Neural progenitor cell (in vitro differentiated cells): ENCODE measurements around the gene PACRG. TPM values are rescaled to one million over a fixed set of nuclear protein-coding genes. Genes with fewer than 3 reads are reported as not detected.
A peak's percentile ranks its signal among the peaks of the same experiment; 100 is the strongest.

ENCODE experiments used
- DNase-seq: peaks from one replicate; pipeline ENCODE4 v3.0.0-alpha.2; 2016; ENCODE audit warnings: low spot score
- H2AFZ ChIP-seq: fragments of 200-600 bp; sonication (generic); replicated peaks from 2 replicates; pipeline ENCODE4 v1.6.1; 2016; ENCODE audit warnings: antibody characterized with exemption
- H3F3A ChIP-seq: fragments of 200-600 bp; sonication (generic); 2 replicates; pipeline ENCODE4 v1.6.1; 2016; ENCODE audit warnings: antibody characterized with exemption, low read depth
- H3K27ac ChIP-seq: fragments of 200-600 bp; sonication (generic); 2 replicates; pipeline ENCODE4 v1.5.1; 2016; ENCODE audit warnings: mild to moderate bottlenecking
- H3K27me3 ChIP-seq: fragments of 200-600 bp; sonication (generic); 2 replicates; pipeline ENCODE4 v1.6.1; 2016; ENCODE audit warnings: mild to moderate bottlenecking, moderate library complexity
- H3K36me3 ChIP-seq: fragments of 200-600 bp; sonication (generic); 2 replicates; pipeline ENCODE4 v1.5.1; 2016
- H3K4me1 ChIP-seq: fragments of 200-600 bp; sonication (generic); 2 replicates; pipeline ENCODE4 v1.6.1; 2016; ENCODE audit warnings: mixed run types
- H3K4me2 ChIP-seq: fragments of 200-600 bp; sonication (generic); 2 replicates; pipeline ENCODE4 v1.6.1; 2016
- H3K4me3 ChIP-seq: fragments of 200-600 bp; sonication (generic); 2 replicates; pipeline ENCODE4 v1.5.1; 2016
- H3K79me2 ChIP-seq: fragments of 200-600 bp; sonication (generic); 2 replicates; pipeline ENCODE4 v1.6.1; 2016; ENCODE audit warnings: low read depth
- H3K9ac ChIP-seq: fragments of 200-600 bp; sonication (generic); 2 replicates; pipeline ENCODE4 v1.6.1; 2016
- H3K9me3 ChIP-seq: fragments of 200-600 bp; sonication (generic); 2 replicates; pipeline ENCODE4 v1.5.1; 2016; ENCODE audit warnings: low read depth
- H4K20me1 ChIP-seq: fragments of 200-600 bp; sonication (generic); 2 replicates; pipeline ENCODE4 v1.6.1; 2016; ENCODE audit warnings: low read depth
- H3K27ac Mint-ChIP-seq: 3 replicates; pipeline ENCODE4 v1.8.0; 2021; ENCODE audit warnings: mixed read lengths
- H3K27me3 Mint-ChIP-seq: 2 replicates; pipeline ENCODE4 v1.8.0; 2022; ENCODE audit warnings: low read depth, mild to moderate bottlenecking, inconsistent platforms, moderate library complexity, mixed read lengths; ENCODE audit not compliant: insufficient read depth
- H3K36me3 Mint-ChIP-seq: 3 replicates; pipeline ENCODE4 v1.8.0; 2021; ENCODE audit warnings: mixed read lengths
- H3K4me1 Mint-ChIP-seq: 3 replicates; pipeline ENCODE4 v1.8.0; 2021; ENCODE audit warnings: mixed read lengths
- H3K4me3 Mint-ChIP-seq: 3 replicates; pipeline ENCODE4 v1.8.0; 2021; ENCODE audit warnings: mild to moderate bottlenecking, moderate library complexity, mixed read lengths
- H3K9me3 Mint-ChIP-seq: 3 replicates; pipeline ENCODE4 v1.8.0; 2020; ENCODE audit warnings: mixed read lengths
- CTCF ChIP-seq: fragments of 200-600 bp; sonication (generic); IDR thresholded peaks from 2 replicates; pipeline ENCODE4 v1.5.1; 2017; ENCODE audit warnings: antibody characterized with exemption, mild to moderate bottlenecking
- EZH2 ChIP-seq: fragments of 200-600 bp; sonication (generic); IDR thresholded peaks from 2 replicates; pipeline ENCODE4 v1.6.1; 2017; ENCODE audit warnings: antibody characterized with exemption, mild to moderate bottlenecking, moderate library complexity
- EZH2phosphoT487 ChIP-seq: fragments of 200-600 bp; sonication (generic); IDR thresholded peaks from 2 replicates; pipeline ENCODE4 v1.6.1; 2017; ENCODE audit warnings: antibody characterized with exemption
- total RNA-seq: library from RNA; depleted of rRNA; stranded (reverse); fragments of >200 nt; gene quantifications from 2 replicates; pipeline ENCODE4 v1.2.3, GENCODE V29; 2015; ENCODE audit warnings: low replicate concordance

The PACRG gene
- total RNA-seq, 1 donor from 2014 or later = 0.30 TPM

GRCh38 chr6:163099621-163100171 is 371.9 kb downstream of the PACRG start:
- H3K27ac ChIP-seq = no peak overlapping the region
- H3K27me3 ChIP-seq = no peaks in the 10 kb centered on the region
- Mint-ChIP-seq H3K36me3 (no peaks in the 10 kb centered on the region), H3K4me1 (peaks cover 6% of the 10 kb centered on the region), H3K9me3 (peaks cover 7% of the 10 kb centered on the region), H3K4me3 (no peak overlapping the region), H3K27ac (no peak overlapping the region), H3K27me3 (no peaks in the 10 kb centered on the region)
- H4K20me1 ChIP-seq = no peaks in the 10 kb centered on the region
- TF ChIP-seq EZH2 (no peak), CTCF (no peak), EZH2phosphoT487 (no peak)
- no peak overlapping the region for H3K4me3 ChIP-seq
- no peaks in the 10 kb centered on the region for H3K4me1 ChIP-seq
- no peaks in the 10 kb centered on the region for H3F3A ChIP-seq
- H3K79me2 ChIP-seq = no peaks in the 10 kb centered on the region
- DNase-seq = peak; percentile 50
- no peak overlapping the region for H3K4me2 ChIP-seq
- no peaks in the 10 kb centered on the region for H3K36me3 ChIP-seq
- no peaks in the 10 kb centered on the region for H3K9me3 ChIP-seq
- peak overlapping the region; percentile 82 for H2AFZ ChIP-seq
- no peak overlapping the region for H3K9ac ChIP-seq

- Histone ChIP-seq H3K9ac (no peak overlapping the region), H3K4me3 (no peak overlapping the region), H3K4me2 (no peak overlapping the region), H3F3A (no peaks in the 10 kb centered on the region), H4K20me1 (no peaks in the 10 kb centered on the region), H3K9me3 (no peaks in the 10 kb centered on the region), H3K36me3 (no peaks in the 10 kb centered on the region), H3K4me1 (no peaks in the 10 kb centered on the region), H3K27ac (no peak overlapping the region), H3K27me3 (no peaks in the 10 kb centered on the region), H3K79me2 (no peaks in the 10 kb centered on the region), H2AFZ (no peak overlapping the region)
- Mint-ChIP-seq H3K4me3 (no peak overlapping the region), H3K4me1 (peaks cover 6% of the 10 kb centered on the region), H3K27ac (no peak overlapping the region), H3K36me3 (no peaks in the 10 kb centered on the region), H3K27me3 (no peaks in the 10 kb centered on the region), H3K9me3 (peaks cover 7% of the 10 kb centered on the region)
- TF ChIP-seq EZH2phosphoT487 (no peak), CTCF (no peak), EZH2 (no peak)
- no peak for DNase-seq
Observed at GRCh38 chr6:163100259-163100658, 372.5 kb downstream of the PACRG start.

- Mint-ChIP-seq H3K4me3 (no peak overlapping the region), H3K27ac (no peak overlapping the region), H3K27me3 (peaks cover 3% of the 10 kb centered on the region), H3K4me1 (no peaks in the 10 kb centered on the region), H3K36me3 (peaks cover 2% of the 10 kb centered on the region), H3K9me3 (peaks cover 26% of the 10 kb centered on the region)
- H3K27ac ChIP-seq = no peak overlapping the region
- no peaks in the 10 kb centered on the region for H4K20me1 ChIP-seq
- H3K27me3 ChIP-seq = no peaks in the 10 kb centered on the region
- no peak overlapping the region for H2AFZ ChIP-seq
- no peak overlapping the region for H3K9ac ChIP-seq
- H3K4me2 ChIP-seq = no peak overlapping the region
- H3K4me3 ChIP-seq = no peak overlapping the region
- no peaks in the 10 kb centered on the region for H3K79me2 ChIP-seq
- H3K36me3 ChIP-seq = peaks cover 10% of the 10 kb centered on the region
- H3K4me1 ChIP-seq = no peaks in the 10 kb centered on the region
- H3K9me3 ChIP-seq = peaks cover 8% of the 10 kb centered on the region
- H3F3A ChIP-seq = no peaks in the 10 kb centered on the region
- no peak for DNase-seq
- TF ChIP-seq EZH2phosphoT487 = no peak
- no peak for TF ChIP-seq CTCF
- no peak for TF ChIP-seq EZH2
Observed at GRCh38 chr6:163113358-163113962, 385.7 kb downstream of the PACRG start.
